Measurements from ENCODE around the gene YTHDF1. TPM values are rescaled to one million over a fixed set of nuclear protein-coding genes. Genes with fewer than 3 reads are reported as not detected.

Gene YTHDF1
- polyA plus RNA-seq, 1 experiment: 22.4 TPM

GRCh38 chr20:63210011-63210605 is 5.8 kb downstream of the YTHDF1 start:
- Histone ChIP-seq H3K9me3 (ENCODE audit: control insufficient read depth, insufficient read depth, low read length) (no peaks in the 10 kb centered on the region), H3K4me3 (ENCODE audit: low read depth, low read length) (no peak overlapping the region), H3K27ac (ENCODE audit: low read depth, low read length) (no peak overlapping the region), H3K27me3 (ENCODE audit: control insufficient read depth, insufficient read depth, low read length) (no peaks in the 10 kb centered on the region)
- ChIA-PET CTCF (interaction anchor here (1.5 kb wide), 1 partner anchor 13 kb away, joined by 6 read pairs; no protein-coding TSS in a partner anchor), POLR2A (no interaction called here)
- DNase-seq (ENCODE audit: low read depth, low spot score): no peak
- no peak for TF ChIP-seq CTCF (IDR thresholded peaks at IDR 0.05; ENCODE audit: low read depth, low read length)

DNA sequence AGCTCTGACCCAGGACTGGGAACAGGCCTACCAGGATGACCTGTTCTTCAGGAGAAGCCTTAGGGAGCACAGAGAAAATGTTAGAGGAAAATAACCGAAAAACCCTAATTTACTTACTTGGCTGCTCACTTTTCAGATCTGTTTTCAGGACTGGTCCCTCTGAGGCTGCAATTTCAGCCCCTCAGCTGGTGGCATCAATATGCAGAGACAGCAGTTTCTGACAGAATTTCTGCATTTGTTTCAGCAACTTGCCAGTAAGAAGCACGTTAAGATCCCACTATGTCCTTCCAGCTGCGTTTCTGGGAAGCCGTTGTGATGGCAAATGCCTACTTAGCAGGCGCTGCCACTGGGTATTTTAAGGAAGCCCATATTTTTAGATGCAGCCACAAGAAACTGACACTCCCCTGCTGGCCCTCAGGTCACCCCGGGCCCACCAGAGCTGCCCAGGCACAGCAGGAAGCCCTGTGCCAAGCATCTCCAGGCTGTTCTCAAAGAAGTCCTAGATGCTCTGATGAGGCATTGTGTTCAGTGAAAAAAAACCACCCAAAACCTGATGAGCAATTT is 7.5 kb downstream of the YTHDF1 start:
- no peak overlapping the region for H3K27ac ChIP-seq (ENCODE audit: low read depth, low read length)
- ChIA-PET POLR2A (interaction anchor here (0.6 kb wide), 1 partner anchor 13 kb away, joined by 3 read pairs; no protein-coding TSS in a partner anchor), CTCF (interaction anchor here (1.5 to 1.8 kb wide), 2 partner anchors 15 kb away, joined by 6 to 9 read pairs; no protein-coding TSS in a partner anchor)
- no peak for TF ChIP-seq CTCF (IDR thresholded peaks at IDR 0.05; ENCODE audit: low read depth, low read length)
- H3K27me3 ChIP-seq (ENCODE audit: control insufficient read depth, insufficient read depth, low read length): no peaks in the 10 kb centered on the region
- H3K4me3 ChIP-seq (ENCODE audit: low read depth, low read length): no peak overlapping the region
- H3K9me3 ChIP-seq (ENCODE audit: control insufficient read depth, insufficient read depth, low read length): no peaks in the 10 kb centered on the region
- no peak for DNase-seq (ENCODE audit: low read depth, low spot score)

GRCh38 chr20:63206878-63207277 is 9.1 kb downstream of the YTHDF1 start:
- DNase-seq (ENCODE audit: low read depth, low spot score): no peak
- no peak overlapping the region for H3K27ac ChIP-seq (ENCODE audit: low read depth, low read length)
- no peaks in the 10 kb centered on the region for H3K27me3 ChIP-seq (ENCODE audit: control insufficient read depth, insufficient read depth, low read length)
- H3K9me3 ChIP-seq (ENCODE audit: control insufficient read depth, insufficient read depth, low read length): no peaks in the 10 kb centered on the region
- no peak for TF ChIP-seq CTCF (IDR thresholded peaks at IDR 0.05; ENCODE audit: low read depth, low read length)
- H3K4me3 ChIP-seq (ENCODE audit: low read depth, low read length): no peak overlapping the region
- ChIA-PET CTCF (interaction anchor here (1.2 to 1.8 kb wide), 2 partner anchors 16 to 18 kb away, joined by 3 to 9 read pairs; no protein-coding TSS in a partner anchor), POLR2A (no interaction called here)

- no peaks in the 10 kb centered on the region for H3K27me3 ChIP-seq (ENCODE audit: control insufficient read depth, insufficient read depth, low read length)
- CTCF ChIA-PET: interaction anchor here (1.2 kb wide), 2 partner anchors 9 to 19 kb away, joined by 3 read pairs; no protein-coding TSS in a partner anchor
- no peak for TF ChIP-seq CTCF (IDR thresholded peaks at IDR 0.05; ENCODE audit: low read depth, low read length)
- POLR2A ChIA-PET: no interaction called here
- no peak overlapping the region for H3K27ac ChIP-seq (ENCODE audit: low read depth, low read length)
- no peaks in the 10 kb centered on the region for H3K9me3 ChIP-seq (ENCODE audit: control insufficient read depth, insufficient read depth, low read length)
- no peak for DNase-seq (ENCODE audit: low read depth, low spot score)
- no peak overlapping the region for H3K4me3 ChIP-seq (ENCODE audit: low read depth, low read length)
Observed at GRCh38 chr20:63205896-63206295, 10.0 kb downstream of the YTHDF1 start.

DNA sequence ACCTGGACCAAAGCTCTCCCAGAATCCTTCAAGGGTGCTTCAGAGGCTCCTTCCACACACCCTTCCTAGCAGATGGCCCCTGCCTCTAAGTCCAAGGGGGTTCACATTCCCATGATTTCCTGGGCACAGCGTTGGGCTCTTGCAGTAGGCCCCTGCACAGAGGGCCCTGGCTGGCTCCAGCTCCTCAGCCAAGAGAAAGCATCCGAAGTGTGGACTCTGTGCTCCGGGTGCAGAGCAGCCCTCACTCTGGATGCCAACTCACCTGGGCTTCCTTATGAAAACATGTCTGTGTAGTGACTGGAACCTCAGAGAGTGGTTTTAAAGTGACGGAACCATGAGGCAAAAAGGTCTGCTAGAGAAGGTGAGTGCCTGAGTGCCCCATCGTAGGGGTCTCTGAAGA is 11.6 kb downstream of the YTHDF1 start:
- ChIA-PET POLR2A (no interaction called here), CTCF (interaction anchor here (1.1 to 1.3 kb wide), 2 partner anchors 11 to 19 kb away, joined by 3 to 5 read pairs; no protein-coding TSS in a partner anchor)
- no peaks in the 10 kb centered on the region for H3K9me3 ChIP-seq (ENCODE audit: control insufficient read depth, insufficient read depth, low read length)
- no peak for TF ChIP-seq CTCF (IDR thresholded peaks at IDR 0.05; ENCODE audit: low read depth, low read length)
- DNase-seq (ENCODE audit: low read depth, low spot score): no peak
- H3K27ac ChIP-seq (ENCODE audit: low read depth, low read length): no peak overlapping the region
- H3K27me3 ChIP-seq (ENCODE audit: control insufficient read depth, insufficient read depth, low read length): no peaks in the 10 kb centered on the region
- H3K4me3 ChIP-seq (ENCODE audit: low read depth, low read length): no peak overlapping the region
